ENCODE results near the gene POLR3C.

GRCh38 chr1:145857170-145857569, 33.2 kb downstream of the POLR3C start:
- TF ChIP-seq TAF1 (IDR thresholded peaks at IDR 0.05; ENCODE audit: borderline replicate concordance, low read depth, low read length) = no peak
- no peak for TF ChIP-seq POLR2A (IDR thresholded peaks at IDR 0.05; ENCODE audit: low read depth, low read length)
- no peak for TF ChIP-seq POLR2AphosphoS5 (IDR thresholded peaks at IDR 0.05; ENCODE audit: low read depth, low read length)
